Left lung (tissue), 10 donors: Measurements from ENCODE around the gene PWP2. TPM values are rescaled to one million over a fixed set of nuclear protein-coding genes. Genes with fewer than 3 reads are reported as not detected.
A peak's percentile ranks its signal among the peaks of the same experiment; 100 is the strongest.
"Not testable (repeated sequence)": the region's sequence is repeated elsewhere in the genome, so short reads cannot be mapped to it uniquely, and the experiment has no call there.

Experiments
- ATAC-seq: fragments of 200-7000 bp; cut with Tn5 transposase; one replicate; pipeline ENCODE4 v1.9.1; 2020; ENCODE audit warnings: moderate library complexity
- DNase-seq, 4 donors: peaks; one replicate each; pipeline ENCODE4 v3.0.0-alpha.2; 2013 to 2020
- H3K27ac ChIP-seq, 2 donors: fragments of 200-600 bp; sonication (generic) in 1 of 2; one replicate each; pipeline versions ENCODE4 v1.5.0 to v1.8.0; 2020 to 2021
- H3K27me3 ChIP-seq, 2 donors: fragments of 200-600 bp; sonication (generic) in 1 of 2; one replicate each; pipeline versions ENCODE4 v1.5.0 to v1.8.0; 2020 to 2021
- H3K36me3 ChIP-seq, 2 donors: fragments of 200-600 bp; sonication (generic) in 1 of 2; one replicate each; pipeline versions ENCODE4 v1.5.0 to v1.8.0; 2020 to 2021
- H3K4me1 ChIP-seq, 2 donors: fragments of 200-600 bp; one replicate each; pipeline ENCODE4 v1.8.0; 2021
- H3K4me3 ChIP-seq, 2 donors: fragments of 200-600 bp; sonication (generic) in 1 of 2; one replicate each; pipeline versions ENCODE4 v1.5.0 to v1.8.0; 2020 to 2021; ENCODE audit warnings: mild to moderate bottlenecking in 1 of 2
- H3K9me3 ChIP-seq, 2 donors: fragments of 200-600 bp; sonication (generic) in 1 of 2; one replicate each; pipeline versions ENCODE4 v1.5.0 to v1.8.0; 2020 to 2021
- intact Hi-C, 2 donors: fragments of 100-400 bp; cut with DNase I; formaldehyde crosslinking; loops; one replicate each; pipeline versions ENCODE4 v1.11.2 to v1.14.2; 2022
- polyA plus RNA-seq, 6 donors: library from polyadenylated mRNA; unstranded; fragments of 120-200 nt; gene quantifications; one replicate each; pipeline ENCODE4 v1.2.1, GENCODE V29; 2013; ENCODE audit not compliant: insufficient read length in 6 of 6
- total RNA-seq, 2 donors: library from RNA; stranded (reverse); fragmentation: NEBNext Ultra II Directional; extraction: Animal tissue kit (Norgen Biotek cat#: 25700); gene quantifications; one replicate each; pipeline ENCODE4 v1.2.1, GENCODE V29; 2021
- donor health status: DM: no; HTN: yes; CAD: no.
- donor health status: DM: no; HTN: no; CAD: no.

The PWP2 gene
- total and polyA plus RNA-seq, 8 donors: 1.7 to 10.8 (median 7.2) TPM

DNA sequence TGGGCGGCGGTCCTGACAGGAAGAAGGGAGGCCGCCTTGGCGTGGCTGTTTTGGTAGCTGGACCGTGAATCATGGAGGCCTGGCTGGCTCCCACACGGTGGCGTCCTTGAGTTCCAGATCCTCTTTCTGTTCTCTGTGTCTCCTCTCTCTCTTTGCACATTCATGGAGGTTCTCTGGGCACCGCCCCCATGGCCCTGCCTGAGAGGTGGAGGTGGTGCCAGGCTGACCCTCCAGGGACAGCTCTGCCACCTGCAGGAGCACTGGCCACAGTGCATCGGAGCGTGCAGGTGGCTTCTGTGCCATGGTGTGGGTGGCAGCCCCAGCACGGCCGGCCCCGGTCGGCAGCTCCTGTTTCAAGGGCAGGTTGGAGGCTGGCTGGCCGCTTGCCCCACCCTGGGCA is 30.8 kb downstream of the PWP2 start:
- DNase-seq: not testable (repeated sequence)
- peak; percentile 76 for ATAC-seq

GRCh38 chr21:44139787-44140551 is 32.8 kb downstream of the PWP2 start:
- H3K27ac ChIP-seq, H3K4me3 ChIP-seq, H3K27me3 ChIP-seq, H3K9me3 ChIP-seq, intact Hi-C loops, H3K4me1 ChIP-seq, H3K36me3 ChIP-seq: not testable (repeated sequence)
- DNase-seq (peak in 1 of 4 donors; percentile 26), ATAC-seq (peak; percentile 30)

More for the DNA sequence above, 30.8 kb downstream of the PWP2 start:
- H3K36me3 ChIP-seq, H3K27ac ChIP-seq, H3K9me3 ChIP-seq, H3K4me3 ChIP-seq, H3K4me1 ChIP-seq, intact Hi-C loops, H3K27me3 ChIP-seq: not testable (repeated sequence)

- H3K27ac ChIP-seq, H3K36me3 ChIP-seq, H3K9me3 ChIP-seq, H3K4me3 ChIP-seq, DNase-seq, H3K4me1 ChIP-seq, H3K27me3 ChIP-seq, ATAC-seq, intact Hi-C loops: not testable (repeated sequence)
These were observed 33.3 kb downstream of the PWP2 start for GRCh38 chr21:44140552-44140932.

- H3K4me3 ChIP-seq, H3K4me1 ChIP-seq, DNase-seq, H3K27ac ChIP-seq, H3K27me3 ChIP-seq, ATAC-seq, H3K36me3 ChIP-seq, intact Hi-C loops, H3K9me3 ChIP-seq: not testable (repeated sequence)
These were observed 35.3 kb downstream of the PWP2 start for GRCh38 chr21:44142470-44142869.

- ATAC-seq: not testable (repeated sequence)
These were observed 36.2 kb downstream of the PWP2 start for GRCh38 chr21:44143380-44143779.

GRCh38 chr21:44143996-44144395 is 36.8 kb downstream of the PWP2 start:
- intact Hi-C loops, DNase-seq, ATAC-seq: not testable (repeated sequence)

More at GRCh38 chr21:44143380-44143779, 36.2 kb downstream of the PWP2 start:
- H3K4me1 ChIP-seq, DNase-seq, H3K4me3 ChIP-seq, H3K27ac ChIP-seq, intact Hi-C loops, H3K27me3 ChIP-seq, H3K36me3 ChIP-seq, H3K9me3 ChIP-seq: not testable (repeated sequence)

GRCh38 chr21:44144784-44145602 is 37.8 kb downstream of the PWP2 start:
- DNase-seq, H3K27me3 ChIP-seq, H3K4me3 ChIP-seq, intact Hi-C loops, H3K9me3 ChIP-seq, ATAC-seq, H3K36me3 ChIP-seq, H3K4me1 ChIP-seq, H3K27ac ChIP-seq: not testable (repeated sequence)

More at GRCh38 chr21:44143996-44144395, 36.8 kb downstream of the PWP2 start:
- H3K4me3 ChIP-seq, H3K9me3 ChIP-seq, H3K27me3 ChIP-seq, H3K36me3 ChIP-seq, H3K27ac ChIP-seq, H3K4me1 ChIP-seq: not testable (repeated sequence)

DNA sequence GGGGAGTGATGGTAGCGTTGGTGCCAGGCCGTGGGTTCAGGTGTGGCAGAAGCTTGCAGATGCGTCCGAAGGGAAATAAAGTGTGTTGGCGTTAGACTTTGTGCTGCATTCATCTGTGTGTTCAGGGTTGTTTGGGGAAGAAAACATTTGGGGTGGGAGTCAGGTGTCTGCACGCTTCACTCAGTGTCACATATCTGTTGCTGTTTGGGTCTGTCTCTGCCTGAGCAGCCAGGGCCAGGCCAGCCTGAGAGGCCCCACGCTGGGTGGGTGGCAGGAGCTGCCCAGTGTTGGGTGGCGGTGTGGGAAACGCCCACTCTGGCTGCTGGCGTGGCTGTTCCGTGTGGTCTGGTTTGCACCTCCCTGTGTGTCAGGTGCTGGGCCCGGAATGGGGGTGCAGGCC is 38.4 kb downstream of the PWP2 start:
- H3K4me3 ChIP-seq, H3K27ac ChIP-seq, H3K36me3 ChIP-seq, H3K9me3 ChIP-seq, intact Hi-C loops, ATAC-seq, DNase-seq, H3K27me3 ChIP-seq, H3K4me1 ChIP-seq: not testable (repeated sequence)

DNA sequence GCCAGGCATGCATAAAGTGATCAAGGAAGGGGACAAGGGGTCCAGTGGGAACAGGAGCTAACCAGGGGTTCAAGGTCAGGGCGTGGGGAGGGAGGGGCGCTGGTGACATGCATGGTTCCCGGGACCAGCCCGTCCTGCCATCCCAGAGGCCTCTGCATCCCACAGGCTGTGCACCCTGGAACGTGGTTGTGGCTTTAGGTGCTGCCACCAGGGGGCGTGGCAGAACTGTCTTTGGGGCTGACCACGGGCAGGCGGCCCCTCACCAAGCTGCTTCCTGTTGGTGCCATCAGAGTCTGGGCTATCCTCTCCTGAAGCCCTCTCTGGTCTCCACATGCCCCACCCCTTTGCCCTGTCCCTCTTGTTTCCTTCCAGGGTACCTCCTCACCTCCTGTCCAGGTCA is 39.9 kb downstream of the PWP2 start:
- DNase-seq, H3K27me3 ChIP-seq, H3K36me3 ChIP-seq, H3K4me3 ChIP-seq, intact Hi-C loops, H3K4me1 ChIP-seq, H3K27ac ChIP-seq, H3K9me3 ChIP-seq: not testable (repeated sequence)
- peak; percentile 84 for ATAC-seq

- H3K27ac ChIP-seq, intact Hi-C loops, ATAC-seq, H3K9me3 ChIP-seq, H3K27me3 ChIP-seq, H3K4me3 ChIP-seq, H3K36me3 ChIP-seq, DNase-seq, H3K4me1 ChIP-seq: not testable (repeated sequence)
These were observed 43.1 kb downstream of the PWP2 start for GRCh38 chr21:44150255-44150654.

DNA sequence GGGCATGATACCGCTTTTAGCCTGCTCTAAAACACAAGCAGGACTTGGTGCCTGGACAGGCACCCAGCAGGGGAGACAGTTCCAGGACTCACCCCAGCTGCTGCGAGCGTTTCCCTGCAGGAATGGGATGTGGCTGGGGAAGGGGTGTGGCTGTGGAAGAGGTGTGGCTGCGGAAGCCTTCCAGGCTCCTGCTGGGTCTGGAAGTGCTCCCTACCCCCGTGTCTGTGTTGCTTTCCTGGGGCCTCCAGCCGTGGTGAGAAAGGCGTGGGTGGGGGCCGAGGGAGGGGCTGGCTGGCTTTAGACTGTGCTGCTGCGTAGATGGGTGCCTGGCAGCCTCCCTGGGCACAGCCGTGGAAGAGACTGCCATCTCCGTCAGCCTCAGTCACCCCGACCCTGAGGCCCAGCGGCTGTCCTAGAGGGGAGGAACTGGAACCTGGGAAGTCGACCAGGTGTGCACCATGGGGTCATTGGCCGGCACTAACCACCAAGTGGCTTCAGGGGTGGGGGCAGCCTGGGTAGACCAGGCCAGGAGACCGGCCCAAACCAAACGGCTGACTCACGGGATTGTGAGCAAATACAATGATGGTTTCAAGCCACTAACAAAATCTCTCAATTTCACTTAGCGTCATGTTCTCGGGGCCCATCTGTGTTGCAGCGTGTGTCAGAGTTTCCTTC is 46.2 kb downstream of the PWP2 start:
- peak; percentile 14 for ATAC-seq
- H3K27me3 ChIP-seq, H3K4me1 ChIP-seq, H3K4me3 ChIP-seq, intact Hi-C loops, DNase-seq, H3K9me3 ChIP-seq, H3K36me3 ChIP-seq, H3K27ac ChIP-seq: not testable (repeated sequence)

DNA sequence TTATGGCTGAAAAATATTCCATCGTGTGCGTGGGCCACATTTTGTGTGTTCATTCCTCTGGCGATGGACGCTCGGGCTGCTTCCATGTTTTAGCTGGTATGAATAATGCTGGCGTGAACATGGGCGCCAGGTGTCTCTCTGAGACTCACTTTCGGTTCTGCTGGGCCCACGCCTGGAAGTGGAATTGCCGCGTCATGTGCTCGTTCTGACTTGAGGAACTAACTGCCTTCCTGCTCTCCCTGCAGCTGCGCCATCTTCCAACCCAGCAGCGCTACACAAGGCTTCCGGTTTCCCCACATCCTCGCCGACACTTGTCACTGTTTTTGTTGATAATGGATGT is 46.7 kb downstream of the PWP2 start:
- intact Hi-C loops, H3K9me3 ChIP-seq, H3K36me3 ChIP-seq, H3K4me3 ChIP-seq, H3K27ac ChIP-seq, H3K4me1 ChIP-seq, H3K27me3 ChIP-seq: not testable (repeated sequence)
- DNase-seq: peak in 2 of 4 donors; percentile 31 to 41
- peak; percentile 78 for ATAC-seq

DNA sequence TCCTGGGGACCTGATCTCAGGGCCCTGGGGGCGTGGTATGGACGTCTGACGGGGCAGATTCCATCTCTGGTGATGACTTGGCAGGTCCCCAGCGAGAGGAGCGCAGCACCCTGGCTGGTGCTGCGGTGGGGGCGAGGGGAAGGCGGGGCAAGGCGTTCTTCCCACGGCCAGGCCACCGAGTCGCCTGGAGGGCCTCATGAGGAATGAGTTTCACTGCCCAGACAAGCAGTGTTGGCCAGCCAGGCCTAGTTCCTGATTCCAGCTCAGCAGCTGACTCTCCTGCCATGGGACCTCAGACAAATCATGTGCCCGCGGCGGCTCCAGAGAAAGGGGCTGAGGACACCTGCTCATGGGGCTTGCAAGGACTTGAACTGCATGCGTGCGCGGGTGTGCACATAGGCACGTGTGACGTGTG is 47.6 kb downstream of the PWP2 start:
- H3K9me3 ChIP-seq, H3K27me3 ChIP-seq, H3K36me3 ChIP-seq, H3K4me1 ChIP-seq, DNase-seq, H3K27ac ChIP-seq, intact Hi-C loops, H3K4me3 ChIP-seq: not testable (repeated sequence)
- ATAC-seq: peak; percentile 71
